Kidney epithelial cell (primary cell): ENCODE measurements around the gene ALDOA. TPM values are rescaled to one million over a fixed set of nuclear protein-coding genes. Genes with fewer than 3 reads are reported as not detected.
A peak's percentile ranks its signal among the peaks of the same experiment; 100 is the strongest.

Experiments used
- DNase-seq: peaks from one replicate; pipeline ENCODE4 v3.0.0-alpha.2; 2010; ENCODE audit warnings: low read depth
- H3K27me3 ChIP-seq: 2 replicates; pipeline ENCODE4 v1.6.0; 2011; ENCODE audit warnings: low read length; ENCODE audit not compliant: control insufficient read depth, insufficient read depth
- H3K36me3 ChIP-seq: 2 replicates; pipeline ENCODE4 v1.5.1; 2011; ENCODE audit warnings: low read length; ENCODE audit not compliant: control insufficient read depth, insufficient read depth
- H3K4me3 ChIP-seq: 2 replicates; pipeline ENCODE4 v1.5.1; 2011; ENCODE audit warnings: low read depth, mild to moderate bottlenecking, control low read depth, low read length
- total RNA-seq: library from RNA; depleted of rRNA; stranded (reverse); fragments of >200 nt; gene quantifications from 2 replicates; pipeline ENCODE4 v1.2.3, GENCODE V29; 2015
- TF ChIP-seq, protein P1 (sequence below): IDR thresholded peaks from 2 replicates; pipeline ENCODE4 v1.5.1; 2011; ENCODE audit warnings: mild to moderate bottlenecking, moderate library complexity, low read length, control low read depth, inconsistent platforms; ENCODE audit not compliant: insufficient read depth, poor library complexity, severe bottlenecking

Gene ALDOA
- total RNA-seq, 1 donor from 2014 or later: 826 TPM

DNA sequence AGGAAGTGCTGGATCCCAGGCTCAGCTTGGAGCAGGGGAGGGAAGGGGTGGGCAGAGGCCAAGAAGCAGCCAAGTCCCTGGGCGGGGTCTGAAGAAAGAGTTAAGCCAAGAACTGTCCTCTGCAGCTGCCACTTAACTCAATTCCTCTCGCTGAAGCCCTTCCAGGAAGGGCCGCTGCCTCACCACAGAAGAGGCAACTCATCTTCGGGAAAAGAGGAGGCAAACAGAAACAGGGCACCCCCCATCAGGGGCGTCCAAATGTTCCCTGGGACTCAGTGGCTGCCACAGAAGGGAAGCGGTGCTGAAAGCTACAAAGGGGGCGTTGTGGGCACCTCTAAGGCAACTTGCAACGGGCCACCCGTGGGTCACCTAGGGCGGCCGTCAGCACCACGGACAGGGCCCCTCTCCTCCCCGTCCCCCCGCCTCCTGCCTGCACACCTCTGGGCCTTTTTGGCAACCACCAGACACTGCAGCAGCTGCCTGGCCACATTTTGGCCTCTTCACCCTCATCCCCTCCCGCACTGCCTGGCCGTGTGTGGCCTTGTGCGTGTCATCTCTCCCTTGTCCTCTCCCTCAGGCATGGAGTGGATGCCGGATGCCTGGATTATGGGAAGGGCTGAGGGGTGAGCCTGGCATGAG lies 37.0 kb upstream of the ALDOA start:
- Histone ChIP-seq H3K4me3 (no peak overlapping the region), H3K27me3 (peaks cover 65% of the 10 kb centered on the region), H3K36me3 (no peaks in the 10 kb centered on the region)
- DNase-seq: no peak
- TF ChIP-seq, protein P1, sequence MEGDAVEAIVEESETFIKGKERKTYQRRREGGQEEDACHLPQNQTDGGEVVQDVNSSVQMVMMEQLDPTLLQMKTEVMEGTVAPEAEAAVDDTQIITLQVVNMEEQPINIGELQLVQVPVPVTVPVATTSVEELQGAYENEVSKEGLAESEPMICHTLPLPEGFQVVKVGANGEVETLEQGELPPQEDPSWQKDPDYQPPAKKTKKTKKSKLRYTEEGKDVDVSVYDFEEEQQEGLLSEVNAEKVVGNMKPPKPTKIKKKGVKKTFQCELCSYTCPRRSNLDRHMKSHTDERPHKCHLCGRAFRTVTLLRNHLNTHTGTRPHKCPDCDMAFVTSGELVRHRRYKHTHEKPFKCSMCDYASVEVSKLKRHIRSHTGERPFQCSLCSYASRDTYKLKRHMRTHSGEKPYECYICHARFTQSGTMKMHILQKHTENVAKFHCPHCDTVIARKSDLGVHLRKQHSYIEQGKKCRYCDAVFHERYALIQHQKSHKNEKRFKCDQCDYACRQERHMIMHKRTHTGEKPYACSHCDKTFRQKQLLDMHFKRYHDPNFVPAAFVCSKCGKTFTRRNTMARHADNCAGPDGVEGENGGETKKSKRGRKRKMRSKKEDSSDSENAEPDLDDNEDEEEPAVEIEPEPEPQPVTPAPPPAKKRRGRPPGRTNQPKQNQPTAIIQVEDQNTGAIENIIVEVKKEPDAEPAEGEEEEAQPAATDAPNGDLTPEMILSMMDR: no peak

DNA sequence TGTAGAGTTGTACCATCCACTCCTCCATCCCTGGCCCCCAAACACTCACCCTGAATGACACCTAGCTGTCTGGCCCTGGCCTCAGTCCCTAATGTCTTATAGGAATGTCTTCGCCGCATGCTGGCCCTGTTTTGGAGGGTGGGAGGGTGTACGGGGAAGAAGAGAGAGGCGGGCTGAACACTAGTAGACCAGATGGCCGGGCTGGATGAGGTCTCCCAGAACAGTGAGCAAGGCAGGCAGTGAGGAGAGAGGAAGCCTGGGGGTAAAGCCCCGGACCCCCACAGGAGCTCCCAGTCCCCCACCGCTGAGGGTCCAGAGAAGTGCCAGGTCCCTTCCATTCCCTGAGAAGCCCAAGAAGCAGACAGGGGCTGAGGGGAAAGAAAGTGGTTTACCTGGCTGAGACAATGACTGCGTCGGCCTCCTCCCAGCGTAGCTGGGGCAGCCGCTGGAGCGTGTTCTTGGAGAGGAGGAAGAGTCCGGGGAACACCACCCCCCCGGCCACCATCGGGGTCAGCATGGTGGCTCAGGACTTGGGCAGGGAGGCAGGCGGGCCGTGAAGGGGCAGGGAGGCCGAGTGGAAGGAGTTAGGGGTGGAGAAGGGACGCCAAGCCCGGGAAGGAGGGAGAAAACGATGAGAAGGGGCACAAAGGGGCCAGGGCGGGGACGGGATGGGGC lies 35.4 kb upstream of the ALDOA start:
- no peak overlapping the region for H3K4me3 ChIP-seq
- TF ChIP-seq, protein P1: no peak
- no peak for DNase-seq
- no peaks in the 10 kb centered on the region for H3K36me3 ChIP-seq
- peaks cover 63% of the 10 kb centered on the region for H3K27me3 ChIP-seq

DNA sequence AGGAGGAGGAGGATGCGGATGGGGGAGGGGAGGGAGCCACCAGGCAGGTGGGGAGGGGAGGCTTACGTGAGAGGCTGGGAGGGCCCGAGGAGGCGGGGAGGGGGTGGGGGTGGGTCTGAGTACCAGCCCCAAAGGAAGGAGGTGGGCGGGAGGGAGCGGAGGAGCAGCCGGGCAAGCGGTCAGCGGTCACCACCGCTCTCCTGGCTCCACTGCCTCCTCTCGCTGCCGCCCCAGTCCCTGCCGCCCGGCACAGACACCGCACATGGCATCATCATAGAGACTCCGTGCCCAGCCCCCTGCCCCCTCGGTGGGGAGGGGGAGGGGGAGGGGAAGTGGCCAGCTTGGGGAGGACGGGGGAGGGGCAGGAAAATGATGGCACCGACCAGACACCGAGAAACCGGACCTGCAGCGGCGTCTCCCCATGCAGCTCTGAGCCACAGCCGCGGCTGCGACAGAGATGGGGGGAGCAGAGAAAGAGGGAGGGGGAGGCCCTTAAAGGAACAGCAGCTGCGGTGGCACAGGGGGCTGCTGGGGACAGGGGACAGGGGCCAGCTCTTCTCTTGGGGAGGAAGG lies 34.6 kb upstream of the ALDOA start, which contains the start of gene TLCD3B:
TSS of gene TLCD3B (minus strand) at position 431 of the 573 bp plus-strand sequence. CDS start 744 bp downstream, outside the sequence.
- peaks cover 61% of the 10 kb centered on the region for H3K27me3 ChIP-seq
- no peaks in the 10 kb centered on the region for H3K36me3 ChIP-seq
- peak within 1 kb of the TSS; percentile 5 for H3K4me3 ChIP-seq
- no peak for DNase-seq
- TF ChIP-seq, protein P1: no peak

DNA sequence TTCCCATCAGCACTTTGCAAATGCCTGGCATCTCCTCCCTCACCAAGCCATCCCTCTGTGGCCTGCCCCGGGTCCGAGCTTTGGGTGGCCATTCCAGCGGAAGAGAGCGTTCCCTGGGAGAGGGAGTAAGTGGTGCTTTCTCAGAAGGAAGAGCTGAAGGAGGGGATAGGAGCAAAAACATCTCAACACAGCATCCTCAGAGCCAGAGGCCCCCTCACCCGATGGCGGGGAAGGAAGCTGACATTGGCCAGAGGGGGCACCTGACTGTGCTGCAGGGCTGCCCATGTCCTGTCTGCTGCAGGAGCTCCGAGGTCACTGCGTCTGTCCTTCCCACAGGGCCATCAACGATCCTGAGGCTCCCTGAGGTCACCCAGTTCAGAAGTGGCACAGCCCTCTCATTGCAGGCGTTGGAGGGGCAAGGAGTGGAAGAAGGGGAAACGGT lies 34.1 kb upstream of the ALDOA start:
- no peak overlapping the region for H3K4me3 ChIP-seq

DNA sequence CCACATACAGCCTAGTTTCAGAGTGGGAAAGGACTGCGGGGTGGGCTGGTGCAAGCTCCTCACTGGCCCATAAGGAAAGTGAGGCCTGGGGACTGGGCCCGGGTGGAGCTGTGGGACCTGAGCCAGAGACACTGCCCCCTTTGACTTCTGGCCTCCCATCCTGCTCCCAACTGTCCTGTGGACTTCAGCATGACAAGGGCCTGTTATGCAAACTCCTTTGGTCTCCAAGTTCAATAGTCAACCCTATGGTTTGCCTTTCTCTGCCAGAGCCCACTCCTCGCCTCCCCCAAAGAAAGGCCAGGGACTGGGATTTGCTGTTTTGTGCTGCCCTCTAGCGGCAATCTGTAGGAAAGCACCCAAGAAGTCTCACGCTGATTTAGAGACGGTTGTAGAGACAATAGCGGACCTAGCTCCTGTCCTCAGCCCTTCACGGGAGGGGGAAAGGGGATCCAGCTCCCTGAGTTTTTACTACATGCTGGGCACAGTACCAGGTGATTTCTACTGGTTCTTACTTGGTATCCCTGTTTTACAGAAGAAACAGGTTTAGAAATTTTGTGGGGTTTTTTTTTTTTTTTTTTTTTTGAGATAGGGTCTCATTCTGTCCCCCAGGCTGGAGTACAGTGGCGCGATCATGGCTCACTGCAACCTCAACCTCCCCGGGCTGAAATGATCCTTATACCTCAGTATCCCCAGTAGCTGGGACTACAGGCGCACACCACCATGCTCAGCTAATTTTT lies 33.3 kb upstream of the ALDOA start:
- Histone ChIP-seq H3K36me3 (no peaks in the 10 kb centered on the region), H3K4me3 (no peak overlapping the region), H3K27me3 (peaks cover 55% of the 10 kb centered on the region)
- TF ChIP-seq, protein P1: peak; percentile 81
- DNase-seq: peak; percentile 21

More for the DNA sequence above, 34.1 kb upstream of the ALDOA start:
- Histone ChIP-seq H3K36me3 (no peaks in the 10 kb centered on the region), H3K27me3 (peaks cover 61% of the 10 kb centered on the region)
- TF ChIP-seq, protein P1: no peak
- DNase-seq: no peak
